Muscle of leg (tissue), 11 donors: Measurements from ENCODE around the gene PECR. TPM values are rescaled to one million over a fixed set of nuclear protein-coding genes. Genes with fewer than 3 reads are reported as not detected.
"Not testable (repeated sequence)": the region's sequence is repeated elsewhere in the genome, so short reads cannot be mapped to it uniquely, and the experiment has no call there.

ENCODE experiments used
- DNase-seq: peaks from one replicate; pipeline ENCODE4 v3.0.0; 2013
- H3K27ac ChIP-seq: one replicate; pipeline ENCODE4 v1.5.1; 2013; ENCODE audit warnings: mild to moderate bottlenecking, low read length, control low read depth
- H3K27me3 ChIP-seq: one replicate; pipeline ENCODE4 v1.6.1; 2013; ENCODE audit warnings: low read length; ENCODE audit not compliant: control insufficient read depth, insufficient read depth
- H3K36me3 ChIP-seq: one replicate; pipeline ENCODE4 v1.6.1; 2013; ENCODE audit warnings: low read length; ENCODE audit not compliant: control insufficient read depth, insufficient read depth
- H3K4me1 ChIP-seq: one replicate; pipeline ENCODE4 v1.6.1; 2013; ENCODE audit warnings: low read length; ENCODE audit not compliant: control insufficient read depth, insufficient read depth
- H3K4me3 ChIP-seq: one replicate; pipeline ENCODE4 v1.5.1; 2013; ENCODE audit warnings: low read length, control low read depth
- H3K9me3 ChIP-seq: replicated peaks from 2 replicates; pipeline ENCODE4 v1.6.1; 2013; ENCODE audit warnings: low read depth, low read length; ENCODE audit not compliant: control insufficient read depth
- WGBS: methylation state at CpG from one replicate; pipeline ENCODE4 v1.1.5; 2013; ENCODE audit warnings: missing lambda C conversion rate; ENCODE audit not compliant: insufficient coverage; 5-methylcytosine and 5-hydroxymethylcytosine counted together
- polyA plus RNA-seq, 8 donors: library from polyadenylated mRNA; unstranded; fragments of 120-200 nt; gene quantifications; one replicate each; pipeline versions ENCODE4 v1.2.1 to v1.2.3, GENCODE V29; 2013; ENCODE audit warnings: inconsistent platforms in 1 of 8, low replicate concordance in 1 of 8; ENCODE audit not compliant: insufficient read length in 8 of 8, insufficient read depth in 1 of 8
- total RNA-seq: library from RNA; stranded (reverse); fragments of 120-200 nt; gene quantifications from one replicate; pipeline ENCODE4 v1.2.4, GENCODE V29; 2013

Gene PECR
- total and polyA plus RNA-seq, 9 donors = 6.5 to 9.5 (median 7.7) TPM

DNA sequence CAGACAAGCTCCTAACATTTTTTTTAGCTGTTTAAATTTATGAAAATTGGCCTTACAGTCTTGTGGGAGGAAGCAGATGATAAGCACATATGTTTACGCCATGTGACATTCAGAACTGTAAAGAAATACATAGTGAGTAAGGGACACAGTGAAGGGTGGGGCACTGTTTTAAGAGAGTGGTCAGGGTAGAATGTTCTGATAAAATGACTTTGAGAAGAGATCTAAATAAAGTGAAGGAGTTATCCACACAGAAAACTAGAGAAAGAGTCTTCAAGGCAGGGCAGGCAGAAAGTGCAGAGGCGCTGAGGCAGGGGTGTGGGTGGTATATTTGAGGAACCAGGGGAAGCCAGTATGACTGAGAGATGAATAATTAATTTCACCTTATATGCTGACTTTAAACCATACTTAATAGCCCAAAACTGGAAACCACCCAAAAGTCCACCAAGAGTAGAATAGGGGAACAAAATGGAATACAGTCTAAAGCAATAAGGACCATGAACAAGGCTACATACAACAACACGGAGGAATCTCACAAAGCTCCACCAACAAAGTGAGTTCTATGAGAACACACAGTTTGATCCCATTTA is 76.8 kb downstream of the PECR start:
- Histone ChIP-seq H3K36me3 (no peaks in the 10 kb centered on the region), H3K27me3 (no peaks in the 10 kb centered on the region), H3K4me1 (no peaks in the 10 kb centered on the region), H3K4me3 (no peak overlapping the region), H3K27ac (no peak overlapping the region), H3K9me3 (no peaks in the 10 kb centered on the region)
- WGBS = 85% methylated on average over 1 of the region's 3 CpGs
- no peak for DNase-seq

DNA sequence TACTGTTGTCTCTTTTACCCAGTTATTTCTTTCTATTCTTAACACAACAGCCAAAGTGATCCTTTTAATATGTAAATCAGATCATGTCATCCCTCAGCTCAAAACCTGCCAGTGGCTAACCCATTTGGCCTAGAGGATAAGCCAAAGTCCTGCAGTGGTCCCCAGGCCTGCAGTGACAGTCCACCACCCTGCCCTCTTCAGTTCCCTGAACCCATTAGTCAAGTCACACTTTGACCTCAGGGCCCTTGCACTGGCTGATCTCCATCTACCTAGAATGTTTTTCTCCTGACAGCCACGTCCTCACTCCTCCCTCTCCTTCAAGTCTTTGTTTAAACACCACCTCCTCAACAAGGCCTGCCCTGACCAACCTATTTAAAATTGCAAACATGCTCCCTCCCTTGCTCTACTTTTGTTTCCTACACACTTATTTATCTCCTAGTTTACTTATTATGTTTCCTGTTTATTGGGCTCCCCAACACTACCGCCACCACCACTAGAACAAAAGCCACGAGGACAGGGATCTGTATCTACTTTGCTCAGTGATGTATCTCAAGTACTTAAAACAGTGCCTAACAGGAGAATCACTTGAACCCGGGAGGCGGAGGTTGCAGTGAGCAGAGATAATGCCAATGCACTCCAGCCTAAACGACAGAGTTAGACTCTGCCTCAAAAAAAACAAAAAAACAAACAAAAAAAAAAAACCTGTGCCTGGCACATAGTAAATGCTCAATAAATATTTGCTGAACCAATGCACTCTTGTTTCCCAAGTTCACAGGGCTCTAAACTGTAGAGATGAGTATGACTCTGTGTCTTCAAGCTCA is 77.5 kb downstream of the PECR start:
- Histone ChIP-seq H3K27me3 (no peaks in the 10 kb centered on the region), H3K36me3 (no peaks in the 10 kb centered on the region), H3K4me3 (no peak overlapping the region), H3K4me1 (no peaks in the 10 kb centered on the region), H3K9me3 (no peaks in the 10 kb centered on the region), H3K27ac (no peak overlapping the region)
- 97% methylated on average over 5 of the region's 6 CpGs for WGBS
- DNase-seq = no peak

GRCh38 chr2:216002693-216003092 is 78.9 kb downstream of the PECR start:
- no peak overlapping the region for H3K27ac ChIP-seq
- H3K4me1 ChIP-seq = no peaks in the 10 kb centered on the region
- WGBS = 90% methylated on average over 1 of the region's 2 CpGs
- no peak for DNase-seq
- no peaks in the 10 kb centered on the region for H3K27me3 ChIP-seq
- no peaks in the 10 kb centered on the region for H3K36me3 ChIP-seq
- no peak overlapping the region for H3K4me3 ChIP-seq
- no peaks in the 10 kb centered on the region for H3K9me3 ChIP-seq

GRCh38 chr2:216002101-216002678 is 79.4 kb downstream of the PECR start:
- Histone ChIP-seq H3K4me1 (no peaks in the 10 kb centered on the region), H3K9me3 (no peaks in the 10 kb centered on the region), H3K4me3 (no peak overlapping the region), H3K36me3 (no peaks in the 10 kb centered on the region), H3K27ac (no peak overlapping the region), H3K27me3 (no peaks in the 10 kb centered on the region)
- 30% methylated on average over 5 of the region's 5 CpGs for WGBS
- DNase-seq = peak; percentile 5

GRCh38 chr2:216001216-216002100 is 80.2 kb downstream of the PECR start:
- Histone ChIP-seq H3K4me1 (no peaks in the 10 kb centered on the region), H3K27ac (no peak overlapping the region), H3K4me3 (no peak overlapping the region), H3K9me3 (no peaks in the 10 kb centered on the region), H3K27me3 (no peaks in the 10 kb centered on the region), H3K36me3 (no peaks in the 10 kb centered on the region)
- no peak for DNase-seq
- WGBS = 40% methylated on average over 3 of the region's 9 CpGs

- Histone ChIP-seq H3K27me3 (no peaks in the 10 kb centered on the region), H3K4me1 (no peaks in the 10 kb centered on the region), H3K4me3 (no peak overlapping the region), H3K9me3 (no peaks in the 10 kb centered on the region), H3K36me3 (no peaks in the 10 kb centered on the region), H3K27ac (no peak overlapping the region)
- DNase-seq = no peak
- WGBS = 67% methylated on average over 1 of the region's 2 CpGs
These were observed 83.0 kb downstream of the PECR start for GRCh38 chr2:215998636-215999035.

- no peaks in the 10 kb centered on the region for H3K36me3 ChIP-seq
- no peak for DNase-seq
- no peaks in the 10 kb centered on the region for H3K9me3 ChIP-seq
- H3K27ac ChIP-seq = no peak overlapping the region
- no peaks in the 10 kb centered on the region for H3K27me3 ChIP-seq
- no peaks in the 10 kb centered on the region for H3K4me1 ChIP-seq
- no CpG with 5 or more reads among the region's 1 CpG for WGBS
- no peak overlapping the region for H3K4me3 ChIP-seq
These were observed 84.4 kb downstream of the PECR start for GRCh38 chr2:215997219-215997618.

DNA sequence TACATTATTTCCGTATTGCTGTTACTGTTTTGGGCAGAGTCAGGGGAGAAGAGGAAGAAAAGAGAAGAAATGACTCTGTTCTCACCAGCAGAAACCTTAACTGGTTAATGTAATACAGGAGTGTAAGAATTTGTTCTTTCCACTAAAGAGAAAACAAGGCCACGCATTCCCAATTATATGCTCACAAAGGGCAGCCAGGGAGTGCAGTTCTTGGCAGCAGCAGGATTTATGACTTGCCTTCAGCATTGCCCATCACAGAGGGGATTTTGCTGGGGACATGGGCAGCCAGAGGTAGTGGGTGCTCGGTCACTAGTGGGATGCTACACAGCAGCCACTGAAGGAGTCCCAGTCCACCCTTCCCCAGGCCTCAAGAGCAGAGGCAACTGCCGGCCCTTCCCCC is 86.7 kb downstream of the PECR start:
- no peak overlapping the region for H3K27ac ChIP-seq
- H3K4me1 ChIP-seq = no peaks in the 10 kb centered on the region
- no peaks in the 10 kb centered on the region for H3K36me3 ChIP-seq
- DNase-seq = no peak
- no peaks in the 10 kb centered on the region for H3K27me3 ChIP-seq
- no CpG with 5 or more reads among the region's 4 CpGs for WGBS
- no peaks in the 10 kb centered on the region for H3K9me3 ChIP-seq
- no peak overlapping the region for H3K4me3 ChIP-seq

- H3K27me3 ChIP-seq, DNase-seq: not testable (repeated sequence)
- WGBS = 93% methylated on average over 3 of the region's 5 CpGs
These were observed 92.9 kb downstream of the PECR start for GRCh38 chr2:215988556-215989207.

More at GRCh38 chr2:215988556-215989207, 92.9 kb downstream of the PECR start:
- H3K4me1 ChIP-seq, H3K36me3 ChIP-seq, H3K27ac ChIP-seq, H3K9me3 ChIP-seq, H3K4me3 ChIP-seq: not testable (repeated sequence)
